IMR-90 (cell line): Measurements from ENCODE around the gene PPP1R9B. TPM values are rescaled to one million over a fixed set of nuclear protein-coding genes. Genes with fewer than 3 reads are reported as not detected.

Experiments used
- ATAC-seq: fragments of 200-7000 bp; cut with Tn5 transposase; 2 replicates; pipeline ENCODE4 v1.9.1; 2020; ENCODE audit warnings: low read depth, mild to moderate bottlenecking, moderate library complexity
- BruUV-seq: library from RNA; stranded (reverse); fragments of 400-500 nt; replicated peaks from 2 replicates; lab custom pipeline; 2021; lab: Mats Ljungman, UMichigan
- CTCF ChIA-PET: fragments of 300-600 bp; formaldehyde crosslinking; extraction: SDS; loops from one replicate; lab custom pipeline; 2021; ENCODE audit warnings: antibody characterized with exemption; lab: Yijun Ruan, JAX
- POLR2A ChIA-PET: fragments of 300-600 bp; sonication (Branson Sonifier 250); formaldehyde crosslinking; loops from one replicate; lab custom pipeline; 2022; ENCODE audit warnings: antibody characterized with exemption; ENCODE audit not compliant: unreplicated experiment; lab: Charles Lee
- DNase-seq: peaks from one replicate; pipeline ENCODE4 v3.0.0; 2013
- H2AFZ ChIP-seq: replicated peaks from 2 replicates; pipeline ENCODE3; 2013; ENCODE audit warnings: low read length, mild to moderate bottlenecking; ENCODE audit not compliant: poor library complexity
- H2AK5ac ChIP-seq: 2 replicates; pipeline ENCODE4 v1.6.1; 2013; ENCODE audit warnings: low read depth, low read length, inconsistent platforms
- H2AK9ac ChIP-seq: replicated peaks from 2 replicates; pipeline ENCODE3; 2013; ENCODE audit warnings: mild to moderate bottlenecking, low read depth, low read length, moderate library complexity; ENCODE audit not compliant: poor library complexity
- H2BK120ac ChIP-seq: 2 replicates; pipeline ENCODE4 v1.6.1; 2013; ENCODE audit warnings: low read depth, low read length, inconsistent platforms
- H2BK15ac ChIP-seq: 3 replicates; pipeline ENCODE4 v1.6.1; 2013; ENCODE audit warnings: low read depth, low read length, inconsistent platforms
- H2BK20ac ChIP-seq: 2 replicates; pipeline ENCODE4 v1.6.1; 2013; ENCODE audit warnings: low read depth, mild to moderate bottlenecking, inconsistent platforms, low read length, moderate library complexity
- H2BK5ac ChIP-seq: 2 replicates; pipeline ENCODE4 v1.6.1; 2013; ENCODE audit warnings: mild to moderate bottlenecking, low read depth, low read length, inconsistent platforms; ENCODE audit not compliant: poor library complexity, severe bottlenecking
- H3K14ac ChIP-seq: replicated peaks from 2 replicates; pipeline ENCODE4 v1.6.1; 2013; ENCODE audit warnings: low read depth, low read length, inconsistent platforms
- H3K18ac ChIP-seq: 2 replicates; pipeline ENCODE4 v1.6.1; 2013; ENCODE audit warnings: low read depth, low read length, control low read depth
- H3K23ac ChIP-seq: 2 replicates; pipeline ENCODE4 v1.6.1; 2013; ENCODE audit warnings: low read depth, low read length, inconsistent platforms
- H3K27ac ChIP-seq: 2 replicates; pipeline ENCODE4 v1.5.1; 2013; ENCODE audit warnings: mild to moderate bottlenecking, control low read depth, low read length; ENCODE audit not compliant: insufficient read depth
- H3K27me3 ChIP-seq: 2 replicates; pipeline ENCODE4 v1.6.1; 2013; ENCODE audit warnings: low read length; ENCODE audit not compliant: control insufficient read depth, insufficient read depth
- H3K36me3 ChIP-seq: 2 replicates; pipeline ENCODE4 v1.6.1; 2013; ENCODE audit warnings: low read length, mixed read lengths; ENCODE audit not compliant: control insufficient read depth, insufficient read depth
- H3K4ac ChIP-seq: 2 replicates; pipeline ENCODE4 v1.6.1; 2013; ENCODE audit warnings: low read depth, low read length, inconsistent platforms
- H3K4me1 ChIP-seq: 2 replicates; pipeline ENCODE4 v1.6.1; 2013; ENCODE audit warnings: low read length, mixed read lengths; ENCODE audit not compliant: control insufficient read depth, insufficient read depth
- H3K4me2 ChIP-seq: 2 replicates; pipeline ENCODE4 v1.6.1; 2013; ENCODE audit warnings: low read depth, mild to moderate bottlenecking, control low read depth, low read length, moderate library complexity
- H3K4me3 ChIP-seq: 2 replicates; pipeline ENCODE4 v1.5.1; 2013; ENCODE audit warnings: low read depth, mild to moderate bottlenecking, control low read depth, low read length, moderate library complexity; ENCODE audit not compliant: insufficient read depth
- H3K56ac ChIP-seq: 2 replicates; pipeline ENCODE4 v1.6.1; 2013; ENCODE audit warnings: low read length, inconsistent platforms; ENCODE audit not compliant: insufficient read depth; ENCODE audit errors: extremely low read depth
- H3K79me1 ChIP-seq, 2 experiments: 2 replicates each; pipeline ENCODE4 v1.6.1; 2013; ENCODE audit warnings: low read length in 2 of 2, inconsistent platforms in 1 of 2, low read depth in 1 of 2
- H3K9ac ChIP-seq: 2 replicates; pipeline ENCODE4 v1.6.1; 2013; ENCODE audit warnings: low read depth, low read length, control low read depth
- H3K9me1 ChIP-seq: 2 replicates; pipeline ENCODE4 v1.6.1; 2013; ENCODE audit warnings: low read length, inconsistent platforms; ENCODE audit not compliant: insufficient read depth
- H3K9me3 ChIP-seq: 2 replicates; pipeline ENCODE4 v1.6.1; 2013; ENCODE audit warnings: low read length; ENCODE audit not compliant: control insufficient read depth, insufficient read depth
- H4K20me1 ChIP-seq: 2 replicates; pipeline ENCODE4 v1.6.1; 2013; ENCODE audit warnings: low read length, inconsistent platforms; ENCODE audit not compliant: insufficient read depth
- H4K5ac ChIP-seq: 2 replicates; pipeline ENCODE4 v1.6.1; 2013; ENCODE audit warnings: mild to moderate bottlenecking, low read depth, low read length, control low read depth
- H4K8ac ChIP-seq, 2 experiments: 2 replicates each; pipeline ENCODE4 v1.6.1; 2013; ENCODE audit warnings: low read depth in 2 of 2, low read length in 2 of 2, control low read depth in 1 of 2, inconsistent platforms in 1 of 2
- H4K91ac ChIP-seq: 2 replicates; pipeline ENCODE4 v1.6.1; 2013; ENCODE audit warnings: low read depth, low read length, inconsistent platforms; ENCODE audit not compliant: insufficient read depth
- CEBPB ChIP-seq: IDR thresholded peaks from 2 replicates; pipeline ENCODE4 v1.6.1; 2012; ENCODE audit warnings: low read depth, low read length, improper control_type of control experiment
- ELK1 ChIP-seq: fragments of 150-350 bp; IDR thresholded peaks from 2 replicates; pipeline ENCODE4 v1.6.1; 2016; ENCODE audit warnings: low read depth, mild to moderate bottlenecking, low read length, moderate library complexity, borderline replicate concordance
- FOS ChIP-seq: fragments of 150-350 bp; IDR thresholded peaks from 2 replicates; pipeline ENCODE4 v1.6.1; 2016; ENCODE audit warnings: low read depth, low read length
- MAFK ChIP-seq: IDR thresholded peaks from 2 replicates; pipeline ENCODE4 v1.6.1; 2012; ENCODE audit warnings: low read depth, low read length, improper control_type of control experiment
- MAZ ChIP-seq: IDR thresholded peaks from 2 replicates; pipeline ENCODE4 v1.6.1; 2012; ENCODE audit warnings: low read depth, mild to moderate bottlenecking, low read length, improper control_type of control experiment, moderate library complexity, borderline replicate concordance
- MXI1 ChIP-seq: IDR thresholded peaks from 2 replicates; pipeline ENCODE4 v1.6.1; 2012; ENCODE audit warnings: low read depth, mild to moderate bottlenecking, low read length, moderate library complexity, borderline replicate concordance
- RCOR1 ChIP-seq: IDR thresholded peaks from 2 replicates; pipeline ENCODE4 v1.6.1; 2012; ENCODE audit warnings: mild to moderate bottlenecking, low read length, improper control_type of control experiment; ENCODE audit not compliant: insufficient replicate concordance
- RFX5 ChIP-seq: IDR thresholded peaks from 2 replicates; pipeline ENCODE4 v1.8.0; 2012; ENCODE audit warnings: low read depth, mild to moderate bottlenecking, low read length, moderate library complexity
- USF2 ChIP-seq: fragments of 150-350 bp; IDR thresholded peaks from 2 replicates; pipeline ENCODE4 v1.6.1; 2017; ENCODE audit warnings: mild to moderate bottlenecking, antibody characterized with exemption, low read length, low read depth
- WGBS, 2 experiments: methylation state at CpG; one replicate each; pipeline versions ENCODE4 v1.1.5 to v1.1.7; 2013; ENCODE audit warnings: missing lambda C conversion rate in 2 of 2; ENCODE audit not compliant: insufficient read length in 1 of 2; ENCODE audit errors: extremely low coverage in 2 of 2; 5-methylcytosine and 5-hydroxymethylcytosine counted together
- dilution Hi-C: fragments of 300-500 bp; cut with HindIII; formaldehyde crosslinking; loops from one replicate; pipeline ENCODE4 v1.14.3; 2018; ENCODE audit warnings: low sequenced_read_pairs; ENCODE audit not compliant: unreplicated experiment
- in situ Hi-C: fragments of 300-500 bp; cut with MboI; formaldehyde crosslinking; loops from 3 replicates; pipeline ENCODE4 v1.14.3; 2019; ENCODE audit warnings: low sequenced_read_pairs, inconsistent platforms, mixed read lengths
- intact Hi-C: fragments of 100-400 bp; cut with micrococcal nuclease; formaldehyde crosslinking; loops from 2 replicates; pipeline ENCODE4 v1.10.0; 2022
- polyA plus RNA-seq, 3 experiments: library from polyadenylated mRNA; depleted of rRNA; stranded (reverse); fragments of >200 nt; gene quantifications; 2 replicates each; pipeline ENCODE4 v1.2.3, GENCODE V29; 2012; ENCODE audit warnings: low replicate concordance in 1 of 3
- total RNA-seq: library from RNA; depleted of rRNA; stranded (reverse); fragments of >200 nt; gene quantifications from 2 replicates; pipeline ENCODE4 v1.2.3, GENCODE V29; 2012

PPP1R9B gene
- total and polyA plus RNA-seq, 2 of the 4 experiments (the other 2 are of a cell fraction): 23.0 to 28.0 TPM

DNA sequence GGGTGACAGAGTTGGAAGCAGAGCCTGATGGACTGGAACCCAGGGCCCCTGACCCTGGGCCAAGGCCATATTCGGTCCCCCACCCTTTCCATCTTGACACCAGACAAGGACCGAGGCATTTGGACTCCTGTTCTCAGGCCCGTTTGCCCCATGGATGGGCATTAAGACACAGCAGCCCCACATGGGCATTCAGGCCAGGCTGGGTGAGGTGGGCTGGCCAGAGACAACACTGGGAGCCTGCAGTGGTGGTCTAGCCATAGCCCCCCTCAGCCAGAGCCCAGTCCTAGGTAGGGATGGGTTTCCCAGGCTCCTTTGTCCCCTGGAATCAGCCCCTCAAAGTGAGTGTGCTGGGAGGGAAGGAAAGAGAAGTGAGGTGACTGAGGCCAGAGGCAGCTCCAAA, 53.7 kb downstream of the PPP1R9B start:
- Histone ChIP-seq H4K8ac (no peak overlapping the region), H3K4ac (no peak overlapping the region), H4K5ac (no peak overlapping the region), H2BK15ac (no peak overlapping the region), H2AK9ac (no peak overlapping the region), H3K56ac (no peak overlapping the region), H3K9ac (no peak overlapping the region), H4K20me1 (peaks cover 7% of the 10 kb centered on the region), H3K4me2 (no peak overlapping the region; the same call in 1 of the 2 replicates), H3K27me3 (no peaks in the 10 kb centered on the region), H3K36me3 (peaks cover 13% of the 10 kb centered on the region), H2AK5ac (no peak overlapping the region), H3K4me1 (peaks cover 19% of the 10 kb centered on the region), H3K9me1 (0 out of 2 replicates have a peak, but pooled peaks cover 6% of the 10 kb centered on the region), H2BK120ac (no peak overlapping the region), H3K14ac (no peak overlapping the region), H3K79me1 (peaks cover 6 to 16% of the 10 kb centered on the region in 2 experiments; a peak in 3 of 4 replicates), H3K18ac (no peak overlapping the region), H3K23ac (no peak overlapping the region), H3K4me3 (no peak overlapping the region), H3K9me3 (no peaks in the 10 kb centered on the region), H2BK20ac (no peak overlapping the region), H2BK5ac (no peak overlapping the region), H4K91ac (no peak overlapping the region), H3K27ac (no peak overlapping the region), H2AFZ (no peak overlapping the region)
- WGBS, 2 experiments: no CpG with 5 or more reads among the region's 3 CpGs
- ChIA-PET CTCF (no interaction called here), POLR2A (no interaction called here)
- no peak for ATAC-seq
- TF ChIP-seq RCOR1 (no peak), MXI1 (no peak), ELK1 (no peak), USF2 (no peak), RFX5 (no peak), CEBPB (no peak), MAFK (no peak), MAZ (no peak), FOS (no peak)
- no TSS peak for BruUV-seq
- in situ Hi-C loops: no loop called here
- dilution Hi-C loops: no loop called here
- intact Hi-C loops: no loop called here
- no peak for DNase-seq
